HT1080 (cell line): ENCODE measurements around the gene TNIP3. TPM values are rescaled to one million over a fixed set of nuclear protein-coding genes. Genes with fewer than 3 reads are reported as not detected.

ENCODE experiments used
- DNase-seq: peaks from one replicate; pipeline ENCODE4 v3.0.0-alpha.2; 2015; ENCODE audit warnings: low read depth
- total RNA-seq: library from RNA; depleted of rRNA; stranded (reverse); fragments of >200 nt; shearing (Covaris generic); gene quantifications from 2 replicates; pipeline ENCODE4 v1.2.3, GENCODE V29; 2014

The TNIP3 gene
- total RNA-seq, 1 experiment from 2014 or later = 0.10 TPM

GRCh38 chr4:121139533-121140222, 24.4 kb downstream of the TNIP3 start:
- DNase-seq = peak; percentile 68

- DNase-seq = no peak
Observed at GRCh38 chr4:121138039-121138825, 25.9 kb downstream of the TNIP3 start.

- DNase-seq = no peak
Observed at GRCh38 chr4:121130326-121130660, 33.8 kb downstream of the TNIP3 start.

- no peak for DNase-seq
Observed at GRCh38 chr4:121129606-121130325, 34.4 kb downstream of the TNIP3 start.

- DNase-seq = no peak
Observed at GRCh38 chr4:121127100-121127499, 37.0 kb downstream of the TNIP3 start.

- no peak for DNase-seq
Observed at GRCh38 chr4:121126449-121127006, 37.6 kb downstream of the TNIP3 start.

- no peak for DNase-seq
Observed at GRCh38 chr4:121125498-121125885, 38.6 kb downstream of the TNIP3 start.

- DNase-seq = no peak
Observed at GRCh38 chr4:121122661-121123060, 41.5 kb downstream of the TNIP3 start.

- no peak for DNase-seq
Observed at GRCh38 chr4:121119715-121120114, 44.4 kb downstream of the TNIP3 start.

- DNase-seq = no peak
Observed at GRCh38 chr4:121118344-121118743, 45.8 kb downstream of the TNIP3 start.

GRCh38 chr4:121114756-121115155, 49.4 kb downstream of the TNIP3 start:
- DNase-seq = no peak

GRCh38 chr4:121112530-121112929, 51.6 kb downstream of the TNIP3 start:
- DNase-seq = no peak

GRCh38 chr4:121108557-121108956, 55.6 kb downstream of the TNIP3 start:
- no peak for DNase-seq

- DNase-seq = no peak
Observed at GRCh38 chr4:121107507-121107906, 56.6 kb downstream of the TNIP3 start.

- DNase-seq = no peak
Observed at GRCh38 chr4:121100093-121100775, 63.9 kb downstream of the TNIP3 start.

GRCh38 chr4:121098266-121098665, 65.9 kb downstream of the TNIP3 start:
- DNase-seq = no peak

GRCh38 chr4:121096629-121097028, 67.5 kb downstream of the TNIP3 start:
- DNase-seq = peak; percentile 28

- no peak for DNase-seq
Observed at GRCh38 chr4:121096191-121096590, 67.9 kb downstream of the TNIP3 start.

GRCh38 chr4:121094297-121094966, 69.7 kb downstream of the TNIP3 start:
- no peak for DNase-seq

GRCh38 chr4:121093261-121093660, 70.9 kb downstream of the TNIP3 start:
- DNase-seq = no peak

- DNase-seq = no peak
Observed at GRCh38 chr4:121091941-121092340, 72.2 kb downstream of the TNIP3 start.
